ENCODE results near the gene TOGARAM2. TPM values are rescaled to one million over a fixed set of nuclear protein-coding genes. Genes with fewer than 3 reads are reported as not detected.

The TOGARAM2 gene
- total RNA-seq: 1 to 10 TPM; 5.2 to 5.3 TPM

DNA sequence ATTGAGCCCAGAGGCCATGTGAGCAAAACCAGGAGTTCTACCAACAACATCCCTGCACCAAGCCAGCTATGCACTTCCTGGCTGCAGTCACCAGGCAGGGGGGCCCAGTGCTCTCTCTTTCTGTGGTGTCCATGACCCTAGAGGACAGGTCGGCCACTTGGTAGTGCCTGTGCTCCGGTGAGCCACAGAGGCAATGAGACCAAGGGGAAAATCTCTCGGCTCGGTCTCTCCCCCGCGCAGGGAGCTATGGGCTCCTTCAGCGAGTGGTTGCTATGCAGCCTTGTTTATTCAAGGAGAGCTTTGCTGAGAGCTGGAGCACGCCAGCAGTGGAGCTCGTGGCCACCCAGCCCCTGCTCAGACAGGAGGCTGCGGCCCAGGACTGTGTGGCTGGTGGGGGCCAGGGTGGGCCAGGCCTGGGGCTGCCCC lies at the start of gene TOGARAM2:
TOGARAM2 (plus strand) TSS at position 283 of the 426 bp plus-strand sequence. CDS start 13,537 bp downstream, outside the sequence.
- no peak for ATAC-seq (ENCODE audit: low read depth)
- H3K27ac Mint-ChIP-seq: no peak within 1 kb of the TSS
- peaks cover 1% of the 10 kb centered on the region for H3K4me1 Mint-ChIP-seq
- H3K4me3 Mint-ChIP-seq: no peak within 1 kb of the TSS
- POLR2A ChIA-PET: interaction anchor here (1.3 kb wide), 1 partner anchor 34 kb away, joined by 4 read pairs; no protein-coding TSS in a partner anchor
- no peak for DNase-seq
- no peaks in the 10 kb centered on the region for H3K36me3 Mint-ChIP-seq
- no peaks in the 10 kb centered on the region for H3K9me3 Mint-ChIP-seq
- no peaks in the 10 kb centered on the region for H3K27me3 Mint-ChIP-seq

DNA sequence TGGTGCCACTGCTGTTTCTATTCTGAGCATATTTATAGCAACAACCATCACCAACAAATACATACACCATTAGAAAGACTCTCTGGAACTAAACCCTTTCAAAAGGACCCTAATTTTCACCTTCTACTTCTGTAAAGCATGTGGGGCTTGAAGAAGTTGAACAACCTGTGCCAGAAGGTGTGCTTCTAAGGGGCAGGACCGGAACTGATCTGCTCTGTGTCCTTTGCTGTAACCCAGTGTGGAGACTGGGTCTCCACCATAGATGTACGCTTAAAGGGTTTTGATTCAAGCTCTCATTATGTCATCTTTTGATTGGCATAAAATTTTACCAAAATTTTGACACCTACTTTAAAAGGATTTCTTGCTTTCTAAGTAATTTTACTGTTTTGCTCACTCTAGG lies 46.3 kb upstream of the TOGARAM2 start:
- H3K4me3 Mint-ChIP-seq: no peak overlapping the region
- H3K27ac Mint-ChIP-seq: no peak overlapping the region
- peaks cover 6% of the 10 kb centered on the region for H3K4me1 Mint-ChIP-seq
- peaks cover 15% of the 10 kb centered on the region for H3K36me3 Mint-ChIP-seq
- ATAC-seq (ENCODE audit: low read depth): no peak
- no peaks in the 10 kb centered on the region for H3K9me3 Mint-ChIP-seq
- POLR2A ChIA-PET: no interaction called here
- DNase-seq: no peak
- H3K27me3 Mint-ChIP-seq: no peaks in the 10 kb centered on the region

DNA sequence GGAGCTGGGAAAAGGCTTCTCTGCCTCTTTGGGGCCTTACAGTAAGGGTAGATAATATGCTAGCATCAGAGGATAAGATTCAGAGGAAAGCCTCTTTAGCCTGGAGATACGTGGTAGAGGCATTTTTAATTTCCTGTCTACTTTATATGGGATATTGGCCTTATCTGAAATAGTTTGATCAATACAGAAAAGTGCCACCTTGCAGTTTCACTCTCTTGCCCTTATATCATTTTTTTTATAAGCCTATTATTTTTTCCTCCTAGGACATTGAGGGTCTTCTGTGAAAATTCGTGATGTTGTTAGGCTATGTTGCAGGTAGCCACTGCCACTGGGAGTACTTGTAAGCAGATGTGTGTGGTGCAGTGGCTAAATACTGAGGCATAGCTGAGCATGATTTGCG lies 40.1 kb upstream of the TOGARAM2 start:
- POLR2A ChIA-PET: no interaction called here
- DNase-seq (no peak), ATAC-seq (ENCODE audit: low read depth) (no peak)
- Mint-ChIP-seq H3K27ac (no peak overlapping the region), H3K4me1 (peaks cover 12% of the 10 kb centered on the region), H3K9me3 (no peaks in the 10 kb centered on the region), H3K27me3 (no peaks in the 10 kb centered on the region), H3K36me3 (peaks cover 39% of the 10 kb centered on the region), H3K4me3 (no peak overlapping the region)

DNA sequence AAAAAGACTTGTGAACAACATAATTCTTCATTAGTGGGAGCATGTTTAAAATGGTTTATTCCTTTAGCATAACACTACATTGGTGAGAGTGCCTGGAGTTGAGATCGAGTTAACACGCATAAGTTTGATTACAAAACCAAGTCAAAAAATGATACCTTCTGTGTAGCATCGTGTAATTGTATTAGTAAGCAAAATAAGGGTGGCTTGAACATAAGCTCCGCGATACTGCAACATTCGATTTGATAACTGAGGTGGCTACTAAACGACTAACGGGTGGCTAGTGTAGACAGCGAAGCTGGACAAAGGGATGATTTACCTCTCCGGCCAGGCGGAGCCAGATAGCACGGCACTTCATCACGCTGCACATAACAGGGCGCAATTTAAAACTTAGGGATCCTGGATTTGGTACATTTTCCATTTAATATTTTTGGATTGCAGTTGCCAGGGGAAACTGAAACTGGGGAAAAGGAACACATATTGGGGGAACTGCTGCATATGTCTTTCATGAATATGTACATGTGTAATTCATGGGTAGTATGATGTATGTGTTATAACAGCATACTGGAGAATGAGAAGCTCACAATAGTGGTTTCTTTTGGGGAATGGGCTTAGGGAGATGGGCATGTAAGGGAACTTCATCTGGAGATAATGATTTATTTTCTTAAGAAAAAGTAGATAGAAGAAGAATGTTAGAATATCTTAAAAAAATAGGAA lies 36.4 kb upstream of the TOGARAM2 start:
- POLR2A ChIA-PET: no interaction called here
- H3K4me3 Mint-ChIP-seq: no peak overlapping the region
- no peaks in the 10 kb centered on the region for H3K27me3 Mint-ChIP-seq
- peaks cover 8% of the 10 kb centered on the region for H3K4me1 Mint-ChIP-seq
- DNase-seq (no peak), ATAC-seq (ENCODE audit: low read depth) (no peak)
- H3K27ac Mint-ChIP-seq: no peak overlapping the region
- H3K9me3 Mint-ChIP-seq: peaks cover 2% of the 10 kb centered on the region
- peaks cover 47% of the 10 kb centered on the region for H3K36me3 Mint-ChIP-seq

DNA sequence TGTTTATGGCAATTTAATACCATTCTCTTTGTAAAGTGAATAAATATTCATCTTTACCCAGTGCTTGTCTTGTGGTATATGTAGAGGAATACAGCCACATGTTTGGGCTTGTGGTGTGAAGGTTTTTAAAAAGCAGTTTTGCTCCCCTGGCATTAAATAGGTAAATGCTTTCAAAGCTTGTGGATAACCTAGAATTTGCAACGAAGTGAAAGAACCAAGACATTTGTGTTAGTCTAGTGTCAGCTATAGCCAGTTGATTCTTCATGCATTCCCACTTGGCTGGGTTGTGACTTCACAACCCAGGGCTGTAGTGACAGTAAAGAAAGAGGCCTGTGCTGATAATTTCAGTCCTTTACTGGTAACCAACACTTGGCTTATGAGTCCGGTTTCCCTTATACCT lies 32.9 kb upstream of the TOGARAM2 start:
- Mint-ChIP-seq H3K36me3 (peaks cover 43% of the 10 kb centered on the region), H3K9me3 (peaks cover 2% of the 10 kb centered on the region), H3K4me3 (no peak overlapping the region), H3K27me3 (no peaks in the 10 kb centered on the region), H3K27ac (no peak overlapping the region), H3K4me1 (peaks cover 5% of the 10 kb centered on the region)
- ATAC-seq (ENCODE audit: low read depth): no peak
- POLR2A ChIA-PET: no interaction called here
- DNase-seq: no peak

DNA sequence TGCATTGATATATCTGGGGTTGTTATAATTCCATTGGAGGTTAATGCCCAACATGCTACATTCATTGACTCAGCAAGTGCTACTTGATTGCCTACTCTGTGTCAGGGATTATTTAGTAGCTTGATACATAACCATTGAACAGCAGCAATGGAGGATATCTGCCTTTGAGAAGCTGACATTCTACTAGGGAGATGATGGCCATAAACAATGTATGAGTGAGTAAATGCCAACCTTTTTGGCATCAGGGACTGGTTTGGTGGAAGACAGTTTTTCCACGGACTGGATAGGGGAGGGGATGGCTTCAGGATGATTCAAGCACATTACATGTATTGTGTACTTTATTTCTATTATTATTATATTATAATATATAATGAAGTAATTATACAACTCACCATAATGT lies 31.9 kb upstream of the TOGARAM2 start:
- peaks cover 37% of the 10 kb centered on the region for H3K36me3 Mint-ChIP-seq
- H3K4me1 Mint-ChIP-seq: peaks cover 5% of the 10 kb centered on the region
- H3K27me3 Mint-ChIP-seq: no peaks in the 10 kb centered on the region
- H3K4me3 Mint-ChIP-seq: no peak overlapping the region
- peaks cover 2% of the 10 kb centered on the region for H3K9me3 Mint-ChIP-seq
- ATAC-seq (ENCODE audit: low read depth) (no peak), DNase-seq (no peak)
- POLR2A ChIA-PET: no interaction called here
- H3K27ac Mint-ChIP-seq: no peak overlapping the region

DNA sequence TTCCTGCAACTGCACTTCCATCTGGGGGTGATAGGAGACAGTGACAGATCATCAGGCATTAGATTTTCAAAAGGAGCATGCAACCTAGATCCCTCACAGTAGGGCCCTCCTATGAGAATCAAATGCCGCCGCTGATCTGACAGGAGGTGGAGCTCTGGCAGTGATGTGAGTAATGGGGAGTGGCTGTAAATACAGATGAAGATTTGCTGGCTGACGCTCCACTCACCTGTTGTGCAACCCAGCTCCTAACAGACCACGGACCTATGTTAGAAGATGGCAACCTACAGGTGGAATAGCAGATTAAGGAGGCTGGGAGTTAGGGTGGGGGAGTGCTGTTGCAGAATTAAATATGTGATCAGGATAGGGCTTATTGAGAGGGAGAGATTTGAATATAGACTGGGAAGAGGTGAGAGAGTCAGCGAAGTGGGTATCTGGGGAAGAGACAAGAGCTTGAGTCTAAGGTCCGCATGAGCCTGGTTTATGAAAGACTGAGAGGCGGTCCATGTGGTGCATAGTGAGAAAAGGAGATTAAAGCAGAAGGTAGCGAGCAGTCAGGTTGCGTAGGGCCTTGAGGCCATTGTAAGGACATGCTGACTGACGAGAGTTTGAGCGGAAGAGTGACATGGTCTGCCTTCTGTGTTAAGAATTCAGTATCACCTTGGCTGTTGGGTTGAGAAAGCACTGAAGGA lies 31.3 kb upstream of the TOGARAM2 start:
- DNase-seq: no peak
- Mint-ChIP-seq H3K4me1 (peaks cover 4% of the 10 kb centered on the region), H3K4me3 (no peak overlapping the region), H3K36me3 (peaks cover 32% of the 10 kb centered on the region), H3K27ac (peak overlapping the region; percentile 9), H3K9me3 (peaks cover 2% of the 10 kb centered on the region), H3K27me3 (no peaks in the 10 kb centered on the region)
- ATAC-seq (ENCODE audit: low read depth): no peak
- POLR2A ChIA-PET: no interaction called here

DNA sequence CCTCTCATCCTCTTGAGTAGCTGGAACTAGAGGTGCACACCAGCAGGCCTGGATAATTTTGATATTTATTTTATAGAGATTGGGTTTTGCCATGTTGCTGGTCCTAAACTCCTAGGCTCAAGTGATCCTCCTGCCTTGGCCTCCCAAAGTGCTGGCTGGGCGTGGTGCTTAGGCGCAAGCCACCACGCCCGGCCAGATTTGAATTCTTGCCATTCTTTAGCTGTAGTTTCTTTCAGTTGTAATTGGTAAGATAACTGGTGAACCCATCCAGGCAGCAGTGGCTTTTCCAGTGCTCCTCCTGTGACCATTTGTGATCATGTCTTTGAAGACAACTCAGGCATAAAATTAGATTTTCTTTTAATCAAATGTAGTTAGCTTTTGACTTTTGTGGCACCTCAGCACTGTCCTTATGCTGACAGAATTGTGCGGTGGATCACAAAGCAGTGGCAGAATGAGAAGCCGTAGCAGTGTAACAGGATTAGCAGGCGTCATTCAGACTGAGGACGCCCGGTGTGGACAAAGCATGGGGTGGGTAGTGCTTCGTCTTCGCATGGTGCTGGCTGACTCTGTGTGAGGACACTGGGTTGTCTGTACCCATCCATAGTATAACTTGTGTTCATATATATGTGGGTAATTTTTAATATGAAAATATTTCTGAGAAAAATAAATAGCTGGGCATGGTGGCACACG lies 30.0 kb upstream of the TOGARAM2 start:
- POLR2A ChIA-PET: no interaction called here
- no peak for DNase-seq
- no peak overlapping the region for H3K27ac Mint-ChIP-seq
- ATAC-seq (ENCODE audit: low read depth): no peak
- peaks cover 26% of the 10 kb centered on the region for H3K36me3 Mint-ChIP-seq
- no peak overlapping the region for H3K4me3 Mint-ChIP-seq
- no peaks in the 10 kb centered on the region for H3K27me3 Mint-ChIP-seq
- H3K4me1 Mint-ChIP-seq: peaks cover 7% of the 10 kb centered on the region
- peaks cover 2% of the 10 kb centered on the region for H3K9me3 Mint-ChIP-seq

DNA sequence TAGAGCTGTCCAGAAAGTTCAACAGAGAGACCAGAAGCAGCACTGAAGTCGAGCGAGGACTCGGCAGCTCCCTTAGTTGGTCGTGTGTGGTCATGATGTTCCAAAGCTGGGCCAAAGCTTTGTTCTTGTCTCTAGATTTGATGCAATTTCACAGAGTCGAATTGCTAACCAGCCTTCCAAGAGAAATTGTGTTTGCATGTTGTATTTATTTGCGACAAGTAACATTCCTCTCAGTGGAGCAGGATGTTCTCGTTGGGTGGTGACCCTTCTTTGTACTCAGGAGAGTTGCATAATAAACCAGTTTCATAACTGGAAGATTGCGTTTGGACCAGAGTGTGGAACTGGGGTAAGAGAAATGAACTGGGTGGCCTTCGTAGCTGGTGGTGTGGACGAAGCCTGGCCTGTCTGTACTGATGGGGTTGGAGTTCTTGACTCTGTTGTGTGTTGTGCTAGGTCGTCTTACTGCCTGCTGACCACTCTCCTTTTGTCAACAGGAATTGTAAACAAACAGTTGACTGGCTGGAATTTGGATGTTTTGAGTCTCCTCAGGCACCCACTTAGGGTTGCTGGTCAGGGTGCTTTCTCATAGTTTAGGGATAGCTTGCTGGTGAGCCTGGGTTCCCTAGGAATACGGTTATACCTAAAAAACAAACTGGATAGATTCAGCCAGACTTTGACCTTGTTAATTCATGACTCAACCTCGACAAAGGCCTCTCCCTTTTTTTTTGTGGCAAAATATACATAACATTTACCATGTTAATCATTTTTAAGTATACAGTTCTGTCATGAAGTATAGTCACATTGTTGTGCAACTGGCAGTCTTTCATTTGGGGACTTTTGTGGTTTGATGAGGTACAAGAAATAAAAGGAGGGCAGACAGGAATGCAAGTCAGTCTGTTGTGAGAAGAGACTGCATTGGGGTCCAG lies 28.9 kb upstream of the TOGARAM2 start:
- Mint-ChIP-seq H3K9me3 (peaks cover 2% of the 10 kb centered on the region), H3K4me3 (no peak overlapping the region), H3K36me3 (peaks cover 22% of the 10 kb centered on the region), H3K27me3 (no peaks in the 10 kb centered on the region), H3K4me1 (peaks cover 12% of the 10 kb centered on the region), H3K27ac (no peak overlapping the region)
- DNase-seq (no peak), ATAC-seq (ENCODE audit: low read depth) (no peak)
- POLR2A ChIA-PET: no interaction called here

DNA sequence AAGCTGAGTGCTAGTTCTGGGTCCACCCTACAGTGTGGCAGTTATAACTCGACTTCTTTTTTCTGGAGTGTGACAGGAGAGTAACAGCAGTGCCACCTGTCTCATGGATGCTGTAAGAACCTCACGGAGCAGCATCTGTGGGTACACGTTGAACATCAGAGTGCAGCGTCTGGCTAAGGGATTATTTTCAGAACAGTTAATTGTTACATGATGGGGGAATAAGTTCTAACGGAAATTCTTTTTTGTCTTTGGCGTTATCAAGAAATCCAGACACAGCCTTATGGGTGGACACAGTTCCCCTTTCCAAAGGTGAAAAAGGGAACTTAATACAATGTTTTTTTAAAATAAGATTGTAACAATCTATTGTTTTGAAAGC lies 28.3 kb upstream of the TOGARAM2 start:
- Mint-ChIP-seq H3K27ac (no peak overlapping the region), H3K9me3 (peaks cover 2% of the 10 kb centered on the region), H3K4me1 (peaks cover 16% of the 10 kb centered on the region), H3K4me3 (no peak overlapping the region), H3K27me3 (no peaks in the 10 kb centered on the region), H3K36me3 (peaks cover 22% of the 10 kb centered on the region)
- no peak for DNase-seq
- ATAC-seq (ENCODE audit: low read depth): peak; percentile 30
- POLR2A ChIA-PET: no interaction called here

DNA sequence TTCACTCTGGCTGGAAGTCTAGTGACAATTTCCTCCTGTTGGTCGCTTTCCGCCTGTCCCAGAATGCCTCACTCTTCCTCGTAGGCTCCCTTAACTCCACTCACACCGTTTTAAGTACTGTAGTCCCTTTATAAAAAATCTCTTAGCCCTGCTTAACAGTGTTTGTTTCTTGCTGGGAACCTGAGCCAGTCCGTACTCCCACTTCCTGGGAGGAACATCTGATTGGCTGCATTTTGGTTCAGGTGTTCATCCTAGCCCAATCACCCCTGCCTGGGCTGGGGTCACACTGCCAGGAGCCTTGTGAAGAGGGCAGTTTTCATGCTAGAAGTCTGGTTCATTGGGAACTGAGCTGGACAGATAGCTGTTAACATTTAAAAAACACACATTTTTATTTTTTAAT lies 25.6 kb upstream of the TOGARAM2 start:
- POLR2A ChIA-PET: interaction anchor here (0.6 kb wide), 1 partner anchor 59 kb away, joined by 3 read pairs; no protein-coding TSS in a partner anchor
- Mint-ChIP-seq H3K36me3 (peaks cover under 1% of the 10 kb centered on the region), H3K9me3 (no peaks in the 10 kb centered on the region), H3K27me3 (no peaks in the 10 kb centered on the region), H3K27ac (no peak overlapping the region), H3K4me1 (peaks cover 20% of the 10 kb centered on the region), H3K4me3 (no peak overlapping the region)
- ATAC-seq (ENCODE audit: low read depth) (no peak), DNase-seq (no peak)

DNA sequence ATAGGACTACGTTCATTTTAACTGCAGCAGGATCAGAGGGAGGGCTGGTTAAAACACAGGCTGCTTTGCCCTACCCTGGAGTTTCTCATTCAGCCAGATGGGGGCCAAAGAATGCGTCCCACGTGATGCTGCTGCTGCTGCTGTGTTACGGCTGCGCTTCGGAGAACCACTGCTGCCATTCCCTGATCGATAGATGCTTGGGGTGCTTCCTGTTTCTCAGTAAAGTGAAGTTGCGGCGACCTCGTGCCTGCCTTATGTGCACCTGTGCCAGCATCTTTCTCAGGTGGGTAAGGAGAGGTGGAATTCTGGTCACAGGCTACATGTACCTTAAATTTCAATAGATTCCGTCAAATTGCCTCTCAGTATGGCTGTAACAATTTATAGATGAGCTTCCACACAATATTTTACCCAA lies 24.7 kb upstream of the TOGARAM2 start:
- ATAC-seq (ENCODE audit: low read depth) (peak; percentile 77), DNase-seq (peak; percentile 53)
- H3K4me3 Mint-ChIP-seq: peak overlapping the region; percentile 71
- peaks cover 20% of the 10 kb centered on the region for H3K4me1 Mint-ChIP-seq
- no peaks in the 10 kb centered on the region for H3K36me3 Mint-ChIP-seq
- no peaks in the 10 kb centered on the region for H3K27me3 Mint-ChIP-seq
- H3K9me3 Mint-ChIP-seq: no peaks in the 10 kb centered on the region
- H3K27ac Mint-ChIP-seq: peak overlapping the region; percentile 9
- POLR2A ChIA-PET: no interaction called here

DNA sequence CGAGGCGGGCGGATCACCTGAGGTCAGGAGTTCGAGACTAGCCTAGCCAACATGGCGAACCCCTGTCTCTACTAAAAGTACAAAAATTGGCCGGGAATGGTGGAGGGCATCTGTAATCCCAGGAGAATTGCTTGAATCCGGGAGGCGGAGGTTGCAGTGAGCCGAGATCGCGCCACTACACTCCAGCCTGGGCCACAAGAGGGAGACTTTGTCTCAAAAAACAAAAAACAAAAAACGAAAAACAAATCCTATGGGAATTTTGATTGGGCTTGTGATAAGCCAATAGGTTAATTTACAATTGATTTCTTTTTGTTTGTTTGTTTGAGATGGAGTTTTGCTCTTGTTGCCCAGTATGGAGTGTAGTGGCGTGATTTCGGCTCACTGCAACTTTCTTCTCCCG lies 24.2 kb upstream of the TOGARAM2 start:
- DNase-seq: no peak
- Mint-ChIP-seq H3K4me1 (peaks cover 20% of the 10 kb centered on the region), H3K27ac (no peak overlapping the region)

More for the DNA sequence above, 24.2 kb upstream of the TOGARAM2 start:
- H3K4me3 Mint-ChIP-seq: peak overlapping the region; percentile 71
- POLR2A ChIA-PET: no interaction called here
- no peaks in the 10 kb centered on the region for H3K27me3 Mint-ChIP-seq
- no peak for ATAC-seq (ENCODE audit: low read depth)
- H3K9me3 Mint-ChIP-seq: no peaks in the 10 kb centered on the region
- H3K36me3 Mint-ChIP-seq: no peaks in the 10 kb centered on the region
